HG02970 (cell line): ENCODE measurements around the gene TAS2R1.
A peak's percentile ranks its signal among the peaks of the same experiment; 100 is the strongest.

Source experiments
- ATAC-seq: cut with Tn5 transposase; IDR thresholded peaks from one replicate; pipeline ENCODE4 v1.9.1; 2021; ENCODE audit warnings: mild to moderate bottlenecking, moderate library complexity, moderate number of reproducible peaks; ENCODE audit not compliant: unreplicated experiment, low FRiP score

TAS2R1 gene

GRCh38 chr5:9630251-9630650 is at the start of gene TAS2R1:
Gene TAS2R1, minus strand, starts transcription at chr5:9630351. Its CDS starts 319 bp downstream, at chr5:9630032.
- no peak for ATAC-seq

GRCh38 chr5:9670371-9670770 is 40.2 kb upstream of the TAS2R1 start:
- no peak for ATAC-seq

- no peak for ATAC-seq
These were observed 37.8 kb upstream of the TAS2R1 start for GRCh38 chr5:9667906-9668305.

- no peak for ATAC-seq
These were observed 33.7 kb upstream of the TAS2R1 start for GRCh38 chr5:9663891-9664290.

- ATAC-seq = no peak
These were observed 31.3 kb upstream of the TAS2R1 start for GRCh38 chr5:9661316-9662015.

GRCh38 chr5:9658706-9659105 is 28.6 kb upstream of the TAS2R1 start:
- ATAC-seq = no peak

GRCh38 chr5:9657819-9658218 is 27.7 kb upstream of the TAS2R1 start:
- no peak for ATAC-seq

- ATAC-seq = no peak
These were observed 25.5 kb upstream of the TAS2R1 start for GRCh38 chr5:9655641-9656040.

GRCh38 chr5:9654886-9655285 is 24.7 kb upstream of the TAS2R1 start:
- ATAC-seq = no peak

GRCh38 chr5:9653811-9654210 is 23.7 kb upstream of the TAS2R1 start:
- peak; percentile 55 for ATAC-seq

GRCh38 chr5:9653061-9653460 is 22.9 kb upstream of the TAS2R1 start:
- ATAC-seq = no peak

GRCh38 chr5:9652295-9652694 is 22.1 kb upstream of the TAS2R1 start:
- no peak for ATAC-seq

GRCh38 chr5:9646843-9647242 is 16.7 kb upstream of the TAS2R1 start:
- ATAC-seq = no peak

- ATAC-seq = no peak
These were observed 14.5 kb upstream of the TAS2R1 start for GRCh38 chr5:9644630-9645029.

- no peak for ATAC-seq
These were observed 12.5 kb upstream of the TAS2R1 start for GRCh38 chr5:9642621-9643020.

- no peak for ATAC-seq
These were observed 11.7 kb upstream of the TAS2R1 start for GRCh38 chr5:9641806-9642355.

GRCh38 chr5:9632495-9632894 is 2.3 kb upstream of the TAS2R1 start:
- ATAC-seq = no peak

- no peak for ATAC-seq
These were observed 2.6 kb downstream of the TAS2R1 start for GRCh38 chr5:9627541-9627940.

- ATAC-seq = no peak
These were observed 3.2 kb downstream of the TAS2R1 start for GRCh38 chr5:9626955-9627354.

GRCh38 chr5:9625731-9626130 is 4.4 kb downstream of the TAS2R1 start:
- ATAC-seq = no peak

GRCh38 chr5:9625286-9625685 is 4.9 kb downstream of the TAS2R1 start:
- ATAC-seq = no peak

GRCh38 chr5:9624196-9624947 is 5.8 kb downstream of the TAS2R1 start:
- ATAC-seq = no peak
